SKM-1 treated with dmso at 0.1 percent for 144 hours (cell line): Measurements from ENCODE around the gene CPNE5.

Source experiments
- DNase-seq: peaks from one replicate; lab custom pipeline; 2025; ENCODE audit not compliant: unreplicated experiment; lab: John Stamatoyannopoulos, UW

Gene CPNE5

GRCh38 chr6:36858407-36858981 is 19.2 kb upstream of the CPNE5 start:
- no peak for DNase-seq

GRCh38 chr6:36857325-36857724 is 18.1 kb upstream of the CPNE5 start:
- DNase-seq = no peak

GRCh38 chr6:36856277-36856676 is 17.0 kb upstream of the CPNE5 start:
- no peak for DNase-seq

GRCh38 chr6:36855750-36856149 is 16.5 kb upstream of the CPNE5 start:
- DNase-seq = no peak

- peak; percentile 97 for DNase-seq
Observed at GRCh38 chr6:36853325-36853724, 14.1 kb upstream of the CPNE5 start.

- DNase-seq = no peak
Observed at GRCh38 chr6:36852481-36853147, 13.4 kb upstream of the CPNE5 start.

GRCh38 chr6:36851626-36852025 is 12.4 kb upstream of the CPNE5 start:
- peak; percentile 77 for DNase-seq

GRCh38 chr6:36851149-36851614 is 11.9 kb upstream of the CPNE5 start:
- peak; percentile 59 for DNase-seq

GRCh38 chr6:36850021-36850420 is 10.8 kb upstream of the CPNE5 start:
- peak; percentile 43 for DNase-seq

- DNase-seq = no peak
Observed at GRCh38 chr6:36848658-36849441, 9.6 kb upstream of the CPNE5 start.

- DNase-seq = no peak
Observed at GRCh38 chr6:36847991-36848390, 8.7 kb upstream of the CPNE5 start.

GRCh38 chr6:36847152-36847551 is 7.9 kb upstream of the CPNE5 start:
- no peak for DNase-seq

- DNase-seq = no peak
Observed at GRCh38 chr6:36845233-36845632, 6.0 kb upstream of the CPNE5 start.

- no peak for DNase-seq
Observed at GRCh38 chr6:36844232-36845170, 5.3 kb upstream of the CPNE5 start.

- no peak for DNase-seq
Observed at GRCh38 chr6:36843170-36843569, 3.9 kb upstream of the CPNE5 start.

- DNase-seq = no peak
Observed at GRCh38 chr6:36841756-36842155, 2.5 kb upstream of the CPNE5 start.

- DNase-seq = no peak
Observed at GRCh38 chr6:36840432-36841403, 1.5 kb upstream of the CPNE5 start.

- no peak for DNase-seq
Observed at GRCh38 chr6:36839749-36840431, 646 bp upstream of the CPNE5 start.

GRCh38 chr6:36837686-36838085 is 1.6 kb downstream of the CPNE5 start:
- DNase-seq = no peak
